Breast epithelium (tissue), 4 donors: ENCODE results near the gene MYH8. TPM values are rescaled to one million over a fixed set of nuclear protein-coding genes. Genes with fewer than 3 reads are reported as not detected.

ENCODE experiments used
- DNase-seq, 2 donors: peaks; one replicate each; pipeline ENCODE4 v3.0.0-alpha.2; 2019; ENCODE audit warnings: low spot score in 2 of 2
- H3K27ac ChIP-seq, 2 donors: fragments of 200-600 bp; sonication (generic) in 1 of 2; one replicate each; pipeline ENCODE4 v1.5.1; 2016 to 2019; ENCODE audit warnings: mild to moderate bottlenecking in 1 of 2
- H3K27me3 ChIP-seq, 2 donors: fragments of 200-600 bp; sonication (generic) in 1 of 2; one replicate each; pipeline versions ENCODE4 v1.5.1 to v1.6.0; 2017 to 2019; ENCODE audit warnings: control low read depth in 1 of 2, mild to moderate bottlenecking in 1 of 2
- H3K36me3 ChIP-seq: fragments of 200-600 bp; one replicate; pipeline ENCODE4 v1.5.1; 2019
- H3K4me1 ChIP-seq, 2 donors: fragments of 200-600 bp; sonication (generic); one replicate each; pipeline ENCODE4 v1.5.1; 2016 to 2019; ENCODE audit warnings: control low read depth in 1 of 2
- H3K4me3 ChIP-seq, 3 donors: fragments of 200-600 bp; sonication (generic); 1 replicate in 2 of 3; 2 replicates in 1 of 3; pipeline ENCODE4 v1.5.1; 2016 to 2019; ENCODE audit warnings: mild to moderate bottlenecking in 3 of 3, moderate library complexity in 2 of 3
- H3K9me3 ChIP-seq, 2 donors: fragments of 200-600 bp; sonication (generic) in 1 of 2; one replicate each; pipeline ENCODE4 v1.5.1; 2016 to 2019; ENCODE audit warnings: control low read depth in 1 of 2
- CTCF ChIP-seq, 3 donors: fragments of 450-650 bp; IDR thresholded peaks; one replicate each; pipeline ENCODE4 v1.5.1; 2016 to 2017; ENCODE audit warnings: antibody characterized with exemption in 3 of 3, mild to moderate bottlenecking in 3 of 3, moderate library complexity in 3 of 3
- POLR2A ChIP-seq: fragments of 450-650 bp; IDR thresholded peaks from one replicate; pipeline ENCODE4 v1.6.1; 2016; ENCODE audit warnings: antibody characterized with exemption, mild to moderate bottlenecking, moderate library complexity
- POLR2AphosphoS5 ChIP-seq, 3 donors: sonication (generic); formaldehyde crosslinking; IDR thresholded peaks; one replicate each; pipeline ENCODE4 v1.6.1; 2017; ENCODE audit warnings: antibody characterized with exemption in 3 of 3
- intact Hi-C: fragments of 100-400 bp; cut with DNase I; formaldehyde crosslinking; loops from one replicate; pipeline ENCODE4 v1.15.1; 2023; ENCODE audit warnings: low total_unique reads
- total RNA-seq, 3 donors: library from RNA; depleted of rRNA; stranded (reverse); fragments of >200 nt; gene quantifications; one replicate each; pipeline ENCODE4 v1.1.0, GENCODE V29; 2016

The MYH8 gene
- total RNA-seq, 3 donors from 2014 or later = not detected

- Histone ChIP-seq H3K36me3 (no peaks in the 10 kb centered on the region), H3K4me1 (no peaks in the 10 kb centered on the region), H3K27ac (no peak overlapping the region), H3K27me3 (no peaks in the 10 kb centered on the region), H3K9me3 (no peaks in the 10 kb centered on the region), H3K4me3 (no peak overlapping the region)
- TF ChIP-seq POLR2A = no peak
- TF ChIP-seq POLR2AphosphoS5 (IDR thresholded peaks at IDR 0.05) = no peak
- no peak for TF ChIP-seq CTCF (IDR thresholded peaks at IDR 0.05)
- intact Hi-C loops = no loop called here
- no peak for DNase-seq
Measured at GRCh38 chr17:10457952-10458351, 36.2 kb upstream of the MYH8 start.

- Histone ChIP-seq H3K27ac (no peak overlapping the region), H3K4me1 (no peaks in the 10 kb centered on the region), H3K36me3 (no peaks in the 10 kb centered on the region), H3K4me3 (no peak overlapping the region), H3K9me3 (no peaks in the 10 kb centered on the region), H3K27me3 (no peaks in the 10 kb centered on the region)
- TF ChIP-seq POLR2A (no peak), CTCF (IDR thresholded peaks at IDR 0.05) (no peak), POLR2AphosphoS5 (IDR thresholded peaks at IDR 0.05) (no peak)
- no peak for DNase-seq
- intact Hi-C loops = no loop called here
Measured at GRCh38 chr17:10447026-10447931, 25.5 kb upstream of the MYH8 start.

- TF ChIP-seq POLR2A (no peak), CTCF (IDR thresholded peaks at IDR 0.05) (no peak), POLR2AphosphoS5 (IDR thresholded peaks at IDR 0.05) (no peak)
- intact Hi-C loops = no loop called here
- Histone ChIP-seq H3K27ac (no peak overlapping the region), H3K4me3 (no peak overlapping the region), H3K27me3 (no peaks in the 10 kb centered on the region), H3K4me1 (no peaks in the 10 kb centered on the region), H3K9me3 (no peaks in the 10 kb centered on the region), H3K36me3 (no peaks in the 10 kb centered on the region)
- no peak for DNase-seq
Measured at GRCh38 chr17:10439816-10440215, 18.1 kb upstream of the MYH8 start.

GRCh38 chr17:10435096-10435495, 13.3 kb upstream of the MYH8 start:
- H3K27ac ChIP-seq = no peak overlapping the region
- H3K36me3 ChIP-seq = no peaks in the 10 kb centered on the region
- DNase-seq = no peak
- H3K4me1 ChIP-seq = no peaks in the 10 kb centered on the region
- intact Hi-C loops = no loop called here
- TF ChIP-seq CTCF (IDR thresholded peaks at IDR 0.05) = no peak
- TF ChIP-seq POLR2AphosphoS5 (IDR thresholded peaks at IDR 0.05) = no peak
- TF ChIP-seq POLR2A = no peak
- H3K4me3 ChIP-seq = no peak overlapping the region
- no peaks in the 10 kb centered on the region for H3K27me3 ChIP-seq
- peaks cover 0 to 9% of the 10 kb centered on the region in 2 donors for H3K9me3 ChIP-seq

- peaks cover 0 to 9% of the 10 kb centered on the region in 2 donors for H3K9me3 ChIP-seq
- H3K27me3 ChIP-seq = no peaks in the 10 kb centered on the region
- no peak overlapping the region for H3K4me3 ChIP-seq
- no peak overlapping the region for H3K27ac ChIP-seq
- no peak for TF ChIP-seq POLR2A
- TF ChIP-seq POLR2AphosphoS5 (IDR thresholded peaks at IDR 0.05) = no peak
- TF ChIP-seq CTCF (IDR thresholded peaks at IDR 0.05) = no peak
- no peaks in the 10 kb centered on the region for H3K36me3 ChIP-seq
- DNase-seq = no peak
- intact Hi-C loops = no loop called here
- H3K4me1 ChIP-seq = no peaks in the 10 kb centered on the region
Measured at GRCh38 chr17:10429421-10430045, 7.8 kb upstream of the MYH8 start.
